Measurements from ENCODE around the gene OPHN1.

The OPHN1 gene

DNA sequence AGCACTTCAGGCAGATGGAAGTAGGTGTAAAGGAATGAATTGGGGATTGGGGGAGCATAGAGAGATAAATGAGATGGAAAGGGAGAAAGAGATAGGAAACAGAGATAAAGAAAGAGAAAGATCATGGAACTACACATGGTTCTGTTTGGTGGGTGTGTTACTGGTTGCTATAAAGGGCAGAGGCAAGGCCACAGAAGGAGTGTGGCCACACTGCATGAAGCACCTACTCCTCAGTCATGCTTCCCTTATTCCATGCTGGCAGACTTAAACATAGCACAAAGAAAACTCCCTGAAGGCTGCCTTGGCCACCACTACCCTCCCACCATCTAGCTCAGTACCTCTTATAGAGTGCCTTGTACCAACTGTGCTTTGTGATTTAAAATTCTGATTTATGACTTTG lies 56.9 kb downstream of the OPHN1 start:
- TF ChIP-seq, protein P1, sequence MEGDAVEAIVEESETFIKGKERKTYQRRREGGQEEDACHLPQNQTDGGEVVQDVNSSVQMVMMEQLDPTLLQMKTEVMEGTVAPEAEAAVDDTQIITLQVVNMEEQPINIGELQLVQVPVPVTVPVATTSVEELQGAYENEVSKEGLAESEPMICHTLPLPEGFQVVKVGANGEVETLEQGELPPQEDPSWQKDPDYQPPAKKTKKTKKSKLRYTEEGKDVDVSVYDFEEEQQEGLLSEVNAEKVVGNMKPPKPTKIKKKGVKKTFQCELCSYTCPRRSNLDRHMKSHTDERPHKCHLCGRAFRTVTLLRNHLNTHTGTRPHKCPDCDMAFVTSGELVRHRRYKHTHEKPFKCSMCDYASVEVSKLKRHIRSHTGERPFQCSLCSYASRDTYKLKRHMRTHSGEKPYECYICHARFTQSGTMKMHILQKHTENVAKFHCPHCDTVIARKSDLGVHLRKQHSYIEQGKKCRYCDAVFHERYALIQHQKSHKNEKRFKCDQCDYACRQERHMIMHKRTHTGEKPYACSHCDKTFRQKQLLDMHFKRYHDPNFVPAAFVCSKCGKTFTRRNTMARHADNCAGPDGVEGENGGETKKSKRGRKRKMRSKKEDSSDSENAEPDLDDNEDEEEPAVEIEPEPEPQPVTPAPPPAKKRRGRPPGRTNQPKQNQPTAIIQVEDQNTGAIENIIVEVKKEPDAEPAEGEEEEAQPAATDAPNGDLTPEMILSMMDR (IDR thresholded peaks at IDR 0.05; ENCODE audit: insufficient read depth, low read depth, low read length, missing control alignments): no peak
- DNase-seq (ENCODE audit: low read depth): no peak
- H3K4me3 ChIP-seq (ENCODE audit: low read depth, low read length): no peak overlapping the region

DNA sequence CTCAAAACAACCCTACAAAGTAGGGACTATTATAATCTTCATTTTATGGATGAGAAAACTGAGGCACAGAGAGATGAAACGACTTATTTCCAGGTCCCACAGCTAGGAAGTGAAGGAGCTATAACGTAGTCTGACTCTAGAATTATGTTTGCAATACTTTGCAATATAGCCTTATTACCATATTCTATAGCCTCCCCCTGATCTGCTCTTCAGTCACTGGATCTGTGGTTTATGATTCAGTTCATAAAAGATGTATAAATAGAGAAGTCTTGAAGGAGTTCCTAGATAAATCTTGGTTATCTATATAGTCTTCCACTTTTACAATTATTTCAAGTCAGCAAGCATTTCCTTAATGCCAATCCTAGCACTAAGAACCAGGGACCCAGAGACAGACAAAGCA lies 57.5 kb downstream of the OPHN1 start:
- TF ChIP-seq, protein P1 (IDR thresholded peaks at IDR 0.05; ENCODE audit: insufficient read depth, low read depth, low read length, missing control alignments): no peak
- no peak overlapping the region for H3K4me3 ChIP-seq (ENCODE audit: low read depth, low read length)
- DNase-seq (ENCODE audit: low read depth): no peak

DNA sequence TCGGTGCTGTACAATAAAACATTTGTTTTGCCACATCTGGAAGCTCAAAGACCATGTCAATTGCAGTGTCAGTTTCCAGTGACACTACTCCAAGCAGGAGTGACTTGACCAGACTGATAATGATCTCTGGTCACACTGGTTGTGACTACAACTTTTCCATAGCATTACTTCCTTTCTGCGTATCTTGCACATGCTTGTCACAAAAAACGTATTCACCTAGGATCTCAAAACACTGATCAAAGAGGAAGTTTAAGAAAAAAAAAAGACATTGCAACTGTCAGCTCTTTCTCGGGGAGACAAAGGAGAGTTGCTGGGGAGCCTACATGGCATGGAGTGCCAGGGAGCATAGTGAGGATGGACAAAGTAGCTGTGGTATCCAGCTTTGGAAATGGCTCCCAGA lies 60.6 kb downstream of the OPHN1 start:
- no peak for DNase-seq (ENCODE audit: low read depth)
- TF ChIP-seq, protein P1 (IDR thresholded peaks at IDR 0.05; ENCODE audit: insufficient read depth, low read depth, low read length, missing control alignments): no peak
- H3K4me3 ChIP-seq (ENCODE audit: low read depth, low read length): no peak overlapping the region

DNA sequence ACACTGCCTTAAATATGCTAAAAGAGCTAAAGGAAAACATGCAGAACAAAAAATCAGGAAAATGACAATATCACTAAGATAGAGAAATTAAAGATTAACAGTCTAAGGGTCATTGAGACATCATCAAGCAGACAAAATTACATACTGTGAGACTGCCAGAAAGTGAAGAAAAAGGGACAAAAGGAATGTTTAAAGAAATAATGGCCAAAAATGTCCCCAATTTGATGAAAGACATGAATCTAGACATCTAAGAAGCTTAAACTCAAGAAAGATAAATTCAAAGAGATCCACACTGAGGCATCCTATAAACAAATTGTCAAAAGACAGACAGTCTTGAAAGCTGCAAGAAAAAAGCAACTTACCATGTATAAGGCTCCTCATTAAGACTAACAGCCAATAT lies 63.7 kb downstream of the OPHN1 start:
- TF ChIP-seq, protein P1 (IDR thresholded peaks at IDR 0.05; ENCODE audit: insufficient read depth, low read depth, low read length, missing control alignments): no peak
- no peak overlapping the region for H3K4me3 ChIP-seq (ENCODE audit: low read depth, low read length)
- no peak for DNase-seq (ENCODE audit: low read depth)

DNA sequence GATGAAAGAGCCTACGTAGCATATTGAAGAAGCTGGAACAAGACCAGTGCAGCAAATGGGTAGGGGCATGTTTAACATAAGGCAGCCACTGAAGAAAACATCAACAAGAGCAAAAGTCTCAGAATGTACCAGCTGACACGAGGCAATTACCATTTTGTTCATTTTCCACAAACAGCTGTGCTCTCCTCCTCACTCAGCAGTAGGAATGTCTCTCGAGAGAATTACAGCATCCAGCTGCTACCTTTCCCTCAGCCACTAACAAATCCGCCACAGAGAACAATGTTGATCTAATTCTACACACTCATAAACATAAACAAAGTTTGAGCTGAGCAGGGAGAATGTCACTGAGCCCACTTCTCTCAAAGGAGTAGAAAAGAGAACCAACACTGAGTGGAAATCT lies 68.0 kb downstream of the OPHN1 start:
- TF ChIP-seq, protein P1 (IDR thresholded peaks at IDR 0.05; ENCODE audit: insufficient read depth, low read depth, low read length, missing control alignments): no peak
- no peak for DNase-seq (ENCODE audit: low read depth)
- H3K4me3 ChIP-seq (ENCODE audit: low read depth, low read length): no peak overlapping the region

DNA sequence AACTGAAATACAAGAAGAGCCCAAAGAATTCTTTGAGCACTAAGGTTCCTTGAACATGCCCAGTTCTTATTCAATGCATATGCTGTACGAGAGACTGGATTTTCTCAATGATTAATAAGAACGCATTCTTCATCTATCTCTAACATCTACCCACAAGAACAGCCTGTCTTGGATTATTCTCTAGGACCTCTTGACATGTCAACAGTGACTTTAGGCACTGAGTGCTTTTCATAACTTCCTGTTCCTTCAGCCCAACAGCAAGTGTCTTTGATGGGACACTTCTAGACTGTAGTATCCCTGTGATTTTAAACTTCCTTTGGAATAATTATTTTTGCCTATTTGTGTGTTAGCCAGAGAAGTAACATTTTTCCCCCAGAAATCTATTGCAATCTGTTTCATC lies 69.3 kb downstream of the OPHN1 start:
- no peak overlapping the region for H3K4me3 ChIP-seq (ENCODE audit: low read depth, low read length)
- no peak for DNase-seq (ENCODE audit: low read depth)

DNA sequence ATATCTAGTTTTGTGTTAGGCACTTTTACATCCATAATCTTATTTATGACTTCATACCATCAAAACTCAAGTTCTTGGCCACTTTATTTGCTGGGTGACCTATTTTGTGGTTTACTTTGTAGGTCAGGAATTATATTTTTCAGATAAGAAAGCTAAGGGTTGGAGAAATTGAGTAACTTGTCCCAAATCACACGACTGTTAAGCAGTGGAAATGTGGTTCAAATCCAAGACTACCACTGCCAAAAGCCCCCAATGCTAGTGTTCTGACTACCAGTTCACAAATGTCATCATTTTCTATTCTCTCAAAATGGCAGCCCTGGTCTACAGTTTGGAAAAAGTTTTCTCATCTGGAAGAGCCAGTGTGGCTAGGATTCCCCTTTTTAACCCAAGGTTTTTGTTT lies 74.6 kb downstream of the OPHN1 start:
- DNase-seq (ENCODE audit: low read depth): no peak
- H3K4me3 ChIP-seq (ENCODE audit: low read depth, low read length): no peak overlapping the region
- TF ChIP-seq, protein P1 (IDR thresholded peaks at IDR 0.05; ENCODE audit: insufficient read depth, low read depth, low read length, missing control alignments): no peak

More for the DNA sequence above, 69.3 kb downstream of the OPHN1 start:
- TF ChIP-seq, protein P1 (IDR thresholded peaks at IDR 0.05; ENCODE audit: insufficient read depth, low read depth, low read length, missing control alignments): no peak

Data from GM12865 (cell line).